ENCODE results near the gene SPAG9.

The SPAG9 gene, protein sequence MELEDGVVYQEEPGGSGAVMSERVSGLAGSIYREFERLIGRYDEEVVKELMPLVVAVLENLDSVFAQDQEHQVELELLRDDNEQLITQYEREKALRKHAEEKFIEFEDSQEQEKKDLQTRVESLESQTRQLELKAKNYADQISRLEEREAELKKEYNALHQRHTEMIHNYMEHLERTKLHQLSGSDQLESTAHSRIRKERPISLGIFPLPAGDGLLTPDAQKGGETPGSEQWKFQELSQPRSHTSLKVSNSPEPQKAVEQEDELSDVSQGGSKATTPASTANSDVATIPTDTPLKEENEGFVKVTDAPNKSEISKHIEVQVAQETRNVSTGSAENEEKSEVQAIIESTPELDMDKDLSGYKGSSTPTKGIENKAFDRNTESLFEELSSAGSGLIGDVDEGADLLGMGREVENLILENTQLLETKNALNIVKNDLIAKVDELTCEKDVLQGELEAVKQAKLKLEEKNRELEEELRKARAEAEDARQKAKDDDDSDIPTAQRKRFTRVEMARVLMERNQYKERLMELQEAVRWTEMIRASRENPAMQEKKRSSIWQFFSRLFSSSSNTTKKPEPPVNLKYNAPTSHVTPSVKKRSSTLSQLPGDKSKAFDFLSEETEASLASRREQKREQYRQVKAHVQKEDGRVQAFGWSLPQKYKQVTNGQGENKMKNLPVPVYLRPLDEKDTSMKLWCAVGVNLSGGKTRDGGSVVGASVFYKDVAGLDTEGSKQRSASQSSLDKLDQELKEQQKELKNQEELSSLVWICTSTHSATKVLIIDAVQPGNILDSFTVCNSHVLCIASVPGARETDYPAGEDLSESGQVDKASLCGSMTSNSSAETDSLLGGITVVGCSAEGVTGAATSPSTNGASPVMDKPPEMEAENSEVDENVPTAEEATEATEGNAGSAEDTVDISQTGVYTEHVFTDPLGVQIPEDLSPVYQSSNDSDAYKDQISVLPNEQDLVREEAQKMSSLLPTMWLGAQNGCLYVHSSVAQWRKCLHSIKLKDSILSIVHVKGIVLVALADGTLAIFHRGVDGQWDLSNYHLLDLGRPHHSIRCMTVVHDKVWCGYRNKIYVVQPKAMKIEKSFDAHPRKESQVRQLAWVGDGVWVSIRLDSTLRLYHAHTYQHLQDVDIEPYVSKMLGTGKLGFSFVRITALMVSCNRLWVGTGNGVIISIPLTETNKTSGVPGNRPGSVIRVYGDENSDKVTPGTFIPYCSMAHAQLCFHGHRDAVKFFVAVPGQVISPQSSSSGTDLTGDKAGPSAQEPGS (N-terminal part only)

DNA sequence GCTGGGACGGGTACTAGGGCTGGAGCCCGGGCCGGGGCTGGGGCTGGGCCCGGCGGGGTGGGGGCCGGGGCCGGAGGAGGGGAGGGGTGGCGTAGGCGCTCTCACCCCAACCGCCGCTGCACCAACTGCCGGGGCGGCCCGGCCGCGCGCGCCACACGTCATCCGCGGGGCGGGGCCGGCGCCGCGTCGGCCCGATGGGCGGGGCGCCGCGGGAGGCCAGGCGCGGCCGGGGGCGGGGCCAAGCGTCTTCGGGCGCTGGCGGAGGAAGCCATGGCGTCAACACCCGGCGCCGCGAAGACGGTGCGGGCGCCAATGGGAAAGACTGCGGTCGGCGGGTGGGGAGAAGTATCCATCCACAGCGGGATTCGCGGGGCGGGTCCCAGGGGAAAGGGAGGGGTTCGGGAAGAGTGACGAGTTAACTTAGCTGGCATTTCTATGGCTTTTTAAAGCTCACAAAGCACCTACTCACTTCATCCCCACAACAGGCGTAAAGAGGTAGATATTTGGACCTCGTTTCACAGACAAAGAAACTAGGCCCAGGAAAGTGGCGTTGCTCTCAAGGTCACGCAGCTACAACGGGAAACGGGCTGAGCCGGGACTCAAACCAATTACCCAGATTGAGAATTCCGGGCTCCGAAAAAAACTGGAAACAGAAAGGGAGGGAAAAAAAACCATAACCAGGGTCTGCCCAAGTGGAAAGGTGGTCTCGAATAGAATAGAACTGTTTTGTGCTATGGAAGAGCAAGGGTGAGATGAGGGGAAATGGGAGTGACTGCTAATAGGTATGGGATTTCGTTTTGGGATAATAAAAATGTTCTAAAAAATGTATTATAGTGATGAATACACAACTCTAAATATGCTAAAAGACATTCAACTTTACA, at the start of gene SPAG9:
Gene SPAG9, minus strand, starts transcription at position 130 of the 881 bp plus-strand sequence. CDS start 212 bp downstream, outside the sequence.
- DNase-seq (ENCODE audit: low spot score): peak; percentile 99

DNA sequence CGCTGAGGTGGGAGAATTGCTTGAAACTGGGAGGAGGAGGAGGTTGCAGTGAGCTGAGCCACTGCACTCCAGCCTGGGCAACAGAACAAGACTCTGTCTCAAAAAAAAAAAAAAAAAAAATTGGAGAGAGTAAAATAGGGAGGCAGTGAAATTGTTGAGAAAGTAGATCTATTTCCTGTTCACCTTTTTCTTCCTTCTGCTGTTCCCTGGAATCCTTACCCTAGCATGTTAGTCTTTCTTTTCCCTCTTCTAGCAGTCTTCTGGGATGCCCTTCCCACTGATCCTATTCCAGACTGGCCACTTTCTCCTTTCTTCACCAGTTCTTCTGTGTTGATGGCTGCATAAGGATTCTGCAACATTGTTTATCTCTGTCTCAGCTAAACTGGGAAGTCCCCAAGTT, 48.7 kb upstream of the SPAG9 start:
- no peak for DNase-seq (ENCODE audit: low spot score)

DNA sequence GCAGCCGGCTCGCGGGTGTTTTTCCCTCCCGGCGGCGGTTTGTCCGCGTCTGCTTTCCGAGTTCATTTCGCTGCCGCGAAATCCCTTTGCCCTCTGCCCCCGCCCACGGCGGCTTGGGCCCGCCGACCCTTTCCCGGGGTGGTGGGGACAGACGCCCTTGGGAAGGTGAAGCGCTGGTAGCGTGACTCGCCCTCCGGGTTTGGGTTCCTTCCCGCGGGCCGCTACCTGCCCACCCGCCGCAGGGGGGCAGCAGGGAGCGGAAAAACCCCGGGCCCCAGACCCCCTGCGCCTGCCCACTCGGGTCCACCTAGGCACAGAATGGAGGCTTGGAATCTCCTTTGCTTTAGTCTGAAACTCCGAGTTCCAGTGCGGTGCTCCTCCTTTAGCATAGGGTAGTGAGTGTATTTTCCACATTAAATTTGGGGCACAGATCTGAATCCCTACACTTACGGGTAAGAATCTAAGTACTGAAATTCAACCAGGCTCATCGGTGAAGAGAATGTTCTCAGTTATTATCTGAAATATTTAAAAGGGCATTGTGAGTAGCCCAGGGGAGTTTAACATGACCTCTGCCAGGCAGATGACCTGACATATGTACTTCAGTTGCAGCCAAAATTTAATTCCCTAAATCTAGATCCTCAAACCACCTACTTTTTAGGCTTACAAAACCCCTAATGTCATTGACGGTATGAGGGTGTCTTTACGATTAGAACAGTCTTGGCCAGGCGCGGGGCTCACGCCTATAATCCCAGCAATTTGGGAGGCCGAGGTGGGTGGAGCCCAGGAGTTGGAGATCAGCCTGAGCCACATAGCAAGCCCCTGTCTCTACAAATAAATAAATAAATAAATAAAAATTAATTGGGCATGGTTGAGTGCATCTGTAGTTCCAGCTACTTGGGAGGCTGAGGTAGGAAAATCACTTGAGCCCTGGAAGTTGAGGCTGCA, 46.6 kb upstream of the SPAG9 start:
- peak; percentile 76 for DNase-seq (ENCODE audit: low spot score)

DNA sequence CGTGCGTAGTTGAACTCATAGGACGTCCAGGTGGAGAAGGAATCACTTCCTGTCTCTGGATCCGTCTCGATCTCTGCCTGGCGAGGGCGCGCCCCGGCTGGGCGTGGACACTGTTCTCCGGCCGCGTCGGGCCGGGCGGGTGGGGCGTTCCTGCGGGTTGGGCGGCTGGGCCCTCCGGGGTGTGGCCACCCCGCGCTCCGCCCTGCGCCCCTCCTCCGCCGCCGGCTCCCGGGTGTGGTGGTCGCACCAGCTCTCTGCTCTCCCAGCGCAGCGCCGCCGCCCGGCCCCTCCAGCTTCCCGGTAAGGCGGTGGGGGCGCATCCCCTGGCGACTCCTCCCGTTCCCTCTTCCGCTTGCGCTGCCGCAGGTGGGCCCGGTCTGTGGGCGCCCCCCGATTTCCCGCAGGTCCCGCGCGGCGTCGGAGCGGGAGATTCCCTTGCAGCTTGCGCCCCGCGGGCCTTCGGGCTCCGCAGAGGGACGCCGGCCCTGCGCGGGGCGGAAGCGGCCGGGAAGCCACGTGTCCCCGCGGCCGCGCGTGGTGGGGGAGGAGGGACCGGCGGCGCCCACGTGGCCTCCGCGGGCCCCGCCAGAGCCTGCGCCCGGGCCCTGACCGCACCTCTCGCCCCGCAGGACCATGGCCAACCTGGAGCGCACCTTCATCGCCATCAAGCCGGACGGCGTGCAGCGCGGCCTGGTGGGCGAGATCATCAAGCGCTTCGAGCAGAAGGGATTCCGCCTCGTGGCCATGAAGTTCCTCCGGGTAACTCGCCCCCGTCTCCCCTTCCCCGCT, 45.7 kb upstream of the SPAG9 start, which contains the start of gene NME2:
Gene NME2, plus strand, starts transcription at position 214 of the 789 bp plus-strand sequence. Its CDS starts 420 bp downstream, at position 634.
- DNase-seq (ENCODE audit: low spot score): peak; percentile 93

DNA sequence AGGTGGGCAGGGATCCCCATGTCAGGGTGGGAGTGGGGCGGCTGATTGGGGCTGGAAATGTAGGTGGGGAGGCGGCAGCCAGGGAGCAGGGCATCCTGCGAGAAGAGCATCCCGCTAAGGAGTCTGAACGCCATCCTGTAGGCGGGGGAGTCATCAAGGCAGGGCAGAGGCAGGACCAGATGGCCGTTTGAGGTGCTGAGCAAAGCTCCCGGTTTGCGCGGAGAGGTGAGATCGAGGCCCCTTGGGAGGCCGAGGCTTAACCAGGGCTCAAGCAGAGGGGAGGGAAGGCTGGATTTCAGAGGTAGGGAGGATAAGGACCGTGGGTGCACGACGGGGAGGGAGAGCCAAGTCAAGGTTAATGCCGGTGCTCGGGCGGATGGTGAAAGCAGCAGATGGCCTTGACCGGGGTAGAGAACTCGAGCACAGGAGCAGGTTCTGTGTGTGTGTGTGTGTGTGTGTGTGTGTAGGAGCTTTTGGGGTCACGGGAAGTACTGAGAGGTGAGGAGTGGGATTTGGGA, 45.1 kb upstream of the SPAG9 start:
- no peak for DNase-seq (ENCODE audit: low spot score)

DNA sequence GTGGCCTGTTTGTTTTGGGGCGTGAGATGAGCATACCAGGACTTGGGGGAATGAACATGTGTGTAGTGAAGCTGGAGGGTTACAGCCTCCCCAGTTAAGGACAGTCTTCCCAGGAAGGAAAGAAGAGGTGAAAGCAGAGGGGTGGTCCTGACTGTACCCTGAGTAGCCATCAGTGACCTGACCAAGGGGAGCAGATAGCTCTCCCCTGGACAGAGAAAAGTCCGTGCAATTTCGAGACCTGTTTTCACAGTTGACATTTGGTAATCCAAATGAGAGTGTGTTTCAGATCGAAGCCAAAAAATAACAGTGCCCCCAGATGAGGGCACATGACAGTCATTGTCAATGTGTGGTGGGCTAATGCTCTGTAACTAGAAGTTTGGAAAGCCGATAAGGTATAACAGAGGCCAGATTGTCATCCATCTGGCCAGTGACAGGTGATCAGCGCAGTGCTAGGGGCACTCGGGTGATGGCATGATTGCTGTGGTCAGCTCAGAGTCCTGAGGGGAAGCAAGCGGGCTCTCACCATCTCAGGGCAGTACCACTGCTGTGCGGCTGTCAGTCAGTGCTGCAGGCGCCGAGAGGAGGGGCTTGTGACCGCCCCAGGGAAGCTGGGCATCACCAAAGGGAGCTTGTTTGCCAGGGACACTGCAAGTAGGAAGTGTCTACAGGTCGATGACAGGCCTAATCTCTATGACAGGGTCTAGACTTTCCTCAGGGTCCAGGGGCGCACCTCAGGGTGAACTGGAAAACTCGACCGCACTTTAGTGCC, 44.4 kb upstream of the SPAG9 start:
- no peak for DNase-seq (ENCODE audit: low spot score)

DNA sequence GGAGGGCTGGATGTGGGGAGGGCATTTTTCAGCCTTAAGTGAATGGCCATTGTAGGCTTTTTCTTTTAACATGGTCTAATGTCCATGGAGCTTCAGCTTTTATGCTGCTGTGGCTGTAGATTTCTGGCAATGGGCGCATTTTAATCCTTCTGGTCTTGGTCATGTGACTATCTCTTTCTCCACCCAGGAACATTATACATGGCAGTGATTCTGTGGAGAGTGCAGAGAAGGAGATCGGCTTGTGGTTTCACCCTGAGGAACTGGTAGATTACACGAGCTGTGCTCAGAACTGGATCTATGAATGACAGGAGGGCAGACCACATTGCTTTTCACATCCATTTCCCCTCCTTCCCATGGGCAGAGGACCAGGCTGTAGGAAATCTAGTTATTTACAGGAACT, 40.9 kb upstream of the SPAG9 start:
- DNase-seq (ENCODE audit: low spot score): no peak

DNA sequence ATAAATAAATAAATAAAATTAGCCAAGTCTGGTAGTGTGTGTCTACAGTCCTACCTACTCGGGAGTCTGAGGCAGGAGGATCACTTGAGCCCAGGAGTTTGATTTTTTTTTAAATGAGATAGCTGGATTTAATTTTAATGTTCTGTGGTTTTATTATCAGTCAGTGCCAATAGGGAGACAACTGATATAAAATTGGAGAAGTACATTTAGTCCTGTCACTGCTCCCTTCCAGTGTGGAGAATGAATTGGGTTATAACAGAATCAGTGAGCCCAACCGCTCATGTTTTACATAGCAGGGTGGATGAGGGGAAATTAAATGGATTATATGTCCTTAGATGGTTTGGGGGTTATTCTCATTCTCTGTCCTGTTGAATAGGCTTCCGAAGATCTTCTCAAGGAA, 38.9 kb upstream of the SPAG9 start:
- DNase-seq (ENCODE audit: low spot score): no peak

DNA sequence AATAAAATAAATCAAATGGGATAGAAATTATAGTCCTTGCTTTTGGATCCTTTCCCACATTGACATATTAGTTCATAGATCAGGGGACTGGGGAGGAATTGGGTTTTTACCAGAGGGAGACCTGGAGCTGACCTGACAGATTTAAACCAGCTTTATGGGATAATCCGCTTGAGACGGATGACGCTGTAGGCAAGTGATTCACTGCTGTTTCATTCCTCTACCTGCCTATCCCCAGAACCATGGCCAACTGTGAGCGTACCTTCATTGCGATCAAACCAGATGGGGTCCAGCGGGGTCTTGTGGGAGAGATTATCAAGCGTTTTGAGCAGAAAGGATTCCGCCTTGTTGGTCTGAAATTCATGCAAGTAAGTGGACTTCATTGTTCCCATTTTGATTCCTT, 34.7 kb upstream of the SPAG9 start:
- DNase-seq (ENCODE audit: low spot score): no peak

DNA sequence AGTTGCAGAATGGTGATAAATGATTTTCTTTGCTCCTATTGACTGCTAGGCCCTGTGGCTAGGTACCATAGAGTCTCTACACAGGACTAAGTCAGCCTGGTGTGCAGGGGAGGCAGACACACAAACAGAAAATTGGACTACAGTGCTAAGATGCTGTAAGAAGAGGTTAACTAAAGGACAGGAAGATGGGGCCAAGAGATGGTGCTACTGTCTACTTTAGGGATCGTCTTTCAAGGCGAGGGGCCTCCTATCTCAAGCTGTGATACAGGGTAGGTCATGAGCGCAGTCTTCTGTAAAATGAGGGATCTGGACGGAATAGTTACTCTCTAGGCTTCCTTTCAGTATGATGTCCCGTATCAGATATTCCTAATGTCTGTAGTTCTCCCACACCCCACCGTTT, 33.5 kb upstream of the SPAG9 start:
- no peak for DNase-seq (ENCODE audit: low spot score)

DNA sequence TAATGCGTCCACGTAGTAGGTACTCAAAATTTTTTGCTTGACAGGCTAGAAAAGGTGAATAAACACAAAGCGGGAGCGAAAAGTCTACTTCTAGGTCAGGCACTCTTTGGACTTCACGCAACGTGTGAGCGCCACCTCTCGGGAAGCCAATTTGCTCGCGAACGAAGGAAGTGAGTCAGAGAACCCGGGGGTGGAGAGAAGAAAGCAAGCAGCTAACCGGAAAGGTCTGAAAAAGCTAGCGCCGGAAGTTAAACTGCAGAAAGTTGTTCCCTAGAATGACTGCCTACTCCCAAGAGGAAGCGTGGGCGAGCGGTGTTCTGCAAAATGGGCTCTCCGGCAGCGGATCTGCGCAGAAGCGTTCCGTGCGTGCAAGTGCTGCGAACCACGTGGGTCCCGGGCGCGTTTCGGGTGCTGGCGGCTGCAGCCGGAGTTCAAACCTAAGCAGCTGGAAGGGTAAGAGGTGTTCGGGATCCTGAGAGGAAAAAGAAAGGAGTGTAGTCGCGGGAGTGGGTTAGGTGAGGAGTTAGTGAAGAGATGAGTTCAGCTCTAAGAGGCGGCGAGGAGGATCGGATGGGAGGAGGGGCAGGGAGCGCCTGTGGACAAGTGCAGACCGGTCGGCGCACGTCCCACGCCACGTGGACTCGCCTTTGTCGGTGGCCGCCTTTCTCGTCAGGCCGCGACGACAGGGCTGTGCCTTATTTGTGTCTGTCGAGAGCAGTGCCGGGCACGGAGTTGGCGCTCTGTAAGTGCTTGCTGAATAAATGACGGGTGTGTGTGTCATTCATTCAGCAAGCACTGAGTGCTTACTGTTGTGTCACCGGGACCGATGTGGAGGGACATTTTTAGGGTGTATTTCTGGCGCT, 32.8 kb upstream of the SPAG9 start, which contains the start of gene NME1:
Gene NME1, plus strand, starts transcription at position 350 of the 863 bp plus-strand sequence. CDS start 2,096 bp downstream, outside the sequence.
- DNase-seq (ENCODE audit: low spot score): peak; percentile 98

DNA sequence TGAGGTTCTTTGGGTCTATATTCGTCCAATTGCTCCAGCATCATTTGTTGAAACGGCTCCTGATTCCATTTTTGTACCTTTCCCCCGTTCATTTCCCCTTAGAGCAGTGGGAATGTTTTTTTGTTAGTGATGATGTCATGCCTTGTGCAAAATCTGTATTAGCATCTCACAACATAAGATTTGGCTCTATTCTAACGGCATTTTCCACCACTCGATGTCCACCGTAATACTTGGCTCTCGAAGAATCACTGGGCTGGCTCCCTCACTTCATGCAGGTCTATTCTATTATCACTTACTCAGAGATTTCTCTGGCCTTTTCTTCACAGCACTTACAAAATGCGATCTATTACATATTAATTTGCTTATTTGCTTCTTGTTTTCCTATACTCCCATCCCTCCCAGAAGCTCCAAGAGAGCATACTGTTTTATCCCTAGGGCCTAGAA, 32.1 kb upstream of the SPAG9 start:
- no peak for DNase-seq (ENCODE audit: low spot score)

DNA sequence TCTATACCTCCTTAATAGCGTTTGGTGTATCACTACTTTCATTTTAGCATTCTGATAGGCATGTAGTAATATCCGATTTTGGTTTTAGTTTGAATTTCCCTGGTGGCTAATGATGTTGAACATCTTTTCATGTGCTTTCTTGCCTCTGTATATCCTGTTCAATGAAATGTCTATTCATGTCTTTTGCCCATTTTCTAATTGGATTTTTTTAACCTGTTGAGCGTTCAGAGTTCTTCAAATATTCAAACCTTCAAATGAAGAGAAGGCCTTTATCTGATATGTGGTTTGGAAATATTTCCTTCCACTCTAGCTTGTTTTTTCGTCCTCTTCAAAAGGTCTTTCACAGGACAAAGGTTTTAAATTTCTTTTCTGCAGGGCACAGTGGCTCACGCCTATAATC, 30.3 kb upstream of the SPAG9 start:
- no peak for DNase-seq (ENCODE audit: low spot score)

DNA sequence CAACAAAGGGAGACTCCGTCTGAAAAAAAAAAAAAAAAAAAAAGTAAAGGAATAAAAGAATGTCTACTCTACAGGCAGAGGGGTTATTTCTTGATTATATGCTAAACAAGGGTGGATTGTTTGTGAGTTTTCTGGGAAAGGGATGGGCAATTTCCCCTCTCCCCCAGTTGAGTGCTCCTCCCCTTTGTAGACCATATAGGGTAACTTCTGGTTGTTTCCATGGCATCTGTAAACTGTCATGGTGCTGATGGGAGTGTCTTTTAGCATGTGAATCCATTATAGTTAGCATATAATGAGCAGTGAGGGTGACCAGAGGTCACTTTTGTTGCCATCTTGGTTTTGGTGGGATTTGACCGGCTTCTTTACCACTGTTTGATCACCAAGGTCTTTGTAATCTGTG, 28.5 kb upstream of the SPAG9 start:
- no peak for DNase-seq (ENCODE audit: low spot score)

DNA sequence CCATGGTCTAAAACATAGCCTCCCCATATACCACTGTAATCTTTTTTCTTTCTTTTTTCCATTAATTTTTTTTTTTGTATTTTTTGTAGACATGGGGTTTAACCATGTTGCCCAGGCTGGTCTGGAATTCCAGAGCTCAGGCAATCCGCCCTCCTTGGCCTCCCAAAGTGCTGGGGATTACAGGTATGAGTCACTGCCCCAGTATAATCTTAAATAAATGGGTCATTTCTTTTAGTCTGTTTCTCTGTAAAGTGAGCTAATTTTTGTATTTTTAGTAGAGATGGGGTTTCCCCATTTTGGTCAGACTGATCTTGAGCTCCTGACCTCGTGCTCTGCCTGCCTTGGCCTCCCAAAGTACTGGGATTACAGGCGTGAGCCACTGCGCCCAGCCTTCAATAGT, 27.0 kb upstream of the SPAG9 start:
- no peak for DNase-seq (ENCODE audit: low spot score)

DNA sequence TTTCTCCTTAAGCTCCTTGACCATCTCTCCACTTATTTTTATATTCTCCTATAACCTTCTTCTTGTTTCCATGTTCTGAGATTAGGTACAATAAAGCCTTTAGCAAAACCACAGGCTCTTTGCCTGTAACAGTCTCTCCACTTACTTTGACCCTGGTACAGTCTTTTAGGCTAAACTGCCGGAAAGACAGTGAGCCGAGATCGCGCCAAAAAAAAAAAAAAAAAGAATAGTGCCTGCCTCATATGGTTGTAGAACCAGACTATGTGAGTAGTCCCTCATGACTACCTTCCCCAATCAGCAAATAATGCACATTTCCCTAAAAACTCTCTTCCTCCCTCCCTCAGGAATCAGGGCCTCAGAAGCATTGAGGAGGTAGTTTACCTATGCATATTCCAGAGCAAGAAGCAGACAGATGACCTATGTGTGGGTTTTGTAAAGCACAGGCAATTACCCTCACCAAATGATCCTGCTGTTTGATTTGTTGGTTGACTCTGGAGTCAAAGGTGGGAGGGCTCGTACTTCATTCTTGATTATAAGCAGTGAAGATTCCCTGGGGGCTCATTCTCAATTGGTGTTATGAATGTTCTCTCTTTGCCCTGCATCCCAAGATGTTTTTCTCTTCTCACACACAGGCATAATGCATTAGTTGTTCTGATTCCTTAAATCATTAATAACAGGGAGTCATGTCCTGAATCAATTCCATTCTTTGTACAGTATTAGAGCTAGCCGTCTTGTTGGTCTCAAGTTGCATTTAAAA, 23.8 kb upstream of the SPAG9 start:
- DNase-seq (ENCODE audit: low spot score): peak; percentile 87
